HepG2 (cell line): ENCODE results near the gene DDR1. TPM values are rescaled to one million over a fixed set of nuclear protein-coding genes. Genes with fewer than 3 reads are reported as not detected.

Source experiments
- CENPT ChIP-seq: sonication (generic); formaldehyde crosslinking; IDR thresholded peaks from 2 replicates; pipeline ENCODE4 v1.8.0; 2022; ENCODE audit warnings: low read depth, mild to moderate bottlenecking, moderate library complexity, missing genetic modification reagents
- DNMT1 ChIP-seq: sonication (generic); formaldehyde crosslinking; IDR thresholded peaks from 2 replicates; pipeline ENCODE4 v1.5.1; 2020; ENCODE audit warnings: mild to moderate bottlenecking, missing genetic modification reagents
- DR1 ChIP-seq: sonication (generic); formaldehyde crosslinking; IDR thresholded peaks from 2 replicates; pipeline ENCODE4 v1.8.0; 2021; ENCODE audit warnings: mild to moderate bottlenecking, missing genetic modification reagents, inconsistent platforms
- FOXA1 ChIP-seq, 2 experiments: fragments of 450-650 bp in 1 of 2; sonication (generic) in 1 of 2; formaldehyde crosslinking in 1 of 2; IDR thresholded peaks; 2 replicates each; pipeline versions ENCODE4 v1.4.0 to v1.6.1; 2016 to 2020; ENCODE audit warnings: missing genetic modification reagents in 1 of 2
- MEIS1 ChIP-seq: sonication (generic); formaldehyde crosslinking; IDR thresholded peaks from 2 replicates; pipeline ENCODE4 v1.9.0; 2021; ENCODE audit warnings: mild to moderate bottlenecking, missing genetic modification reagents, moderate library complexity, borderline replicate concordance
- ZNF326 ChIP-seq: sonication (generic); formaldehyde crosslinking; IDR thresholded peaks from 2 replicates; pipeline ENCODE4 v1.4.0; 2020; ENCODE audit warnings: missing genetic modification reagents, borderline replicate concordance
- ZNF329 ChIP-seq: sonication (generic); formaldehyde crosslinking; IDR thresholded peaks from 2 replicates; pipeline ENCODE4 v1.9.0; 2021; ENCODE audit warnings: low read depth, mild to moderate bottlenecking, missing genetic modification reagents
- ZNF333 ChIP-seq: sonication (generic); formaldehyde crosslinking; IDR thresholded peaks from 2 replicates; pipeline ENCODE4 v1.4.0; 2020; ENCODE audit warnings: mild to moderate bottlenecking, missing genetic modification reagents, borderline replicate concordance
- ZNF563 ChIP-seq: sonication (generic); formaldehyde crosslinking; IDR thresholded peaks from 2 replicates; pipeline ENCODE4 v1.8.0; 2022; ENCODE audit warnings: mild to moderate bottlenecking, moderate library complexity, missing genetic modification reagents
- ZNF749 ChIP-seq: sonication (generic); formaldehyde crosslinking; IDR thresholded peaks from 2 replicates; pipeline ENCODE4 v1.8.0; 2022; ENCODE audit warnings: mild to moderate bottlenecking, missing genetic modification reagents, moderate library complexity, borderline replicate concordance
- ZNF792 ChIP-seq: IDR thresholded peaks from 2 replicates; pipeline ENCODE4 v1.6.1; 2016
- ZNF839 ChIP-seq: sonication (generic); formaldehyde crosslinking; IDR thresholded peaks from 2 replicates; pipeline ENCODE4 v1.4.0; 2020; ENCODE audit warnings: missing genetic modification reagents, mild to moderate bottlenecking, borderline replicate concordance
- polyA plus RNA-seq, 8 experiments: library from polyadenylated mRNA; depleted of rRNA in 3 of 8; stranded (reverse) in 7 of 8; unstranded in 1 of 8; fragments of >200 nt; fragmentation: Illumina TruSeq in 4 of 8; extraction: Trizol in 4 of 8; gene quantifications; 2 replicates each; pipeline versions ENCODE4 v1.2.1 to v1.2.3, GENCODE V29; 2011 to 2016; ENCODE audit warnings: low read depth in 4 of 8, missing spikeins in 1 of 8, mixed read lengths in 1 of 8; ENCODE audit not compliant: insufficient read depth in 1 of 8
- total RNA-seq, 5 experiments: library from RNA; depleted of rRNA; stranded (reverse); fragments of >200 nt; fragmentation: Illumina TruSeq; extraction: Trizol; gene quantifications; 2 replicates each; pipeline ENCODE4 v1.2.3, GENCODE V29; 2016; ENCODE audit warnings: low read depth in 1 of 5
- TF ChIP-seq, protein P1 (sequence below): IDR thresholded peaks from 2 replicates; pipeline ENCODE4 v1.6.1; 2016
- TF ChIP-seq, protein P2 (sequence below): sonication (generic); IDR thresholded peaks from 2 replicates; pipeline ENCODE4 v1.6.1; 2016; ENCODE audit warnings: low read depth, borderline replicate concordance
- TF ChIP-seq, protein P3 (sequence below): sonication (generic); formaldehyde crosslinking; IDR thresholded peaks from 2 replicates; pipeline ENCODE4 v1.4.0; 2020; ENCODE audit warnings: missing genetic modification reagents
- TF ChIP-seq, protein P4 (sequence below): IDR thresholded peaks from 2 replicates; pipeline ENCODE4 v1.6.1; 2016; ENCODE audit warnings: low read depth, borderline replicate concordance
- TF ChIP-seq, protein P5 (sequence below): IDR thresholded peaks from 2 replicates; pipeline ENCODE4 v1.6.1; 2016; ENCODE audit warnings: missing compliant biosample characterization, missing genetic modification reagents, borderline replicate concordance

The DDR1 gene
- total and polyA plus RNA-seq, 2 of the 13 experiments (the other 11 are each of a cell fraction or from before 2014, with no cell fraction given): 16.7 to 20.2 TPM

DNA sequence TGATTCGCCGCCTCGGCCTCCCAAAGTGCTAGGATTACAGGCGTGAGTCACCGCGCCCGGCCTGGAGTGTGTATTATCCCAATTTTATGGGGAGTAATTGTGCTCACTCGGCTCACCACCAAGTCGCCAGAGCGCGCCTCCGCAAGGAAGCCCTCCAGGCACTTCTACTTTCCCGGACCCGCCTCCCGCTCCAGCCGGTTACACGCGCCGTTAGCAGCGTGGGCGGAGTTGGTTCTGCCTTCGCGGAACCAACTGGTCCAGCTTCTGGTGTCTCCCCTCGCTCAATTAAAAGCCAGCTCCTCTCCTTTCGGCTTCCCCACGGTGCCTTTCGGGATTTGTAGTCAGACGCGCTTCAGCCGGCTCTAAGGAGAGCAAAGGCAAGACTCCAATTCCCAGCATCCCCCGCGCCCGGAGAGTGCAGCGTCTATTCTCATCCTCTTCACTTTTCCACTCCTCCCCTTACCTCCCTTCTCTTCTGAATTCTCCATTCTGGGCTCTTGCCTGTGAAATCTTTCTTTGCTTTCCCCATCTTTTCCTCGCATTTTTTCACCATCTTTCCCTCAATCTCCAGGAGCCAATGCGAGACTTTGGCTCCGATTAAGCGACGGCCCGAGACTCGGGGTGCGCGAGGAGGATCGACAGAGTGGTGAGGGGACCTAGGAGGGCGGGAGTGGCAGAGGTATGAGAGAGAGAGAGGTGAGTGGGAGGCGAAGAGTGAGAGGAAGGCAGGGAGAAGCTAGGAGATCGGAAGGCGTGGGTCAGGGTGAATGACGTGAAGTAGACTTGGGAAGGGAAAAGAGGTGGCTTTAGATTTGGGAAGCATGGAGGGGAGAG lies 23.7 kb downstream of the DDR1 start, which contains the start of gene GTF2H4 (continued):
- TF ChIP-seq DR1 (CRISPR knock-in tag) (no peak), FOXA1 (IDR thresholded peaks at IDR 0.05) (no peak), FOXA1 (CRISPR knock-in tag; IDR thresholded peaks at IDR 0.05) (peak; percentile 42; the same call in 1 of the 2 replicates), DNMT1 (CRISPR knock-in tag) (no peak), ZNF563 (CRISPR knock-in tag) (peak; percentile 57; the same call in 1 of the 2 replicates), ZNF749 (CRISPR knock-in tag) (no peak), ZNF329 (peak; percentile 77; the same call in 1 of the 2 replicates), CENPT (CRISPR knock-in tag) (no peak), ZNF839 (CRISPR knock-in tag) (peak; percentile 65; the same call in 1 of the 2 replicates), ZNF792 (CRISPR knock-in tag) (0 out of 2 replicates have a peak, but pooled peaks have one; percentile 65), MEIS1 (CRISPR knock-in tag) (peak; percentile 16; the same call in 1 of the 2 replicates), ZNF333 (CRISPR knock-in tag) (peak; percentile 14; the same call in 1 of the 2 replicates), ZNF326 (CRISPR knock-in tag) (no peak)
- TF ChIP-seq, protein P1, sequence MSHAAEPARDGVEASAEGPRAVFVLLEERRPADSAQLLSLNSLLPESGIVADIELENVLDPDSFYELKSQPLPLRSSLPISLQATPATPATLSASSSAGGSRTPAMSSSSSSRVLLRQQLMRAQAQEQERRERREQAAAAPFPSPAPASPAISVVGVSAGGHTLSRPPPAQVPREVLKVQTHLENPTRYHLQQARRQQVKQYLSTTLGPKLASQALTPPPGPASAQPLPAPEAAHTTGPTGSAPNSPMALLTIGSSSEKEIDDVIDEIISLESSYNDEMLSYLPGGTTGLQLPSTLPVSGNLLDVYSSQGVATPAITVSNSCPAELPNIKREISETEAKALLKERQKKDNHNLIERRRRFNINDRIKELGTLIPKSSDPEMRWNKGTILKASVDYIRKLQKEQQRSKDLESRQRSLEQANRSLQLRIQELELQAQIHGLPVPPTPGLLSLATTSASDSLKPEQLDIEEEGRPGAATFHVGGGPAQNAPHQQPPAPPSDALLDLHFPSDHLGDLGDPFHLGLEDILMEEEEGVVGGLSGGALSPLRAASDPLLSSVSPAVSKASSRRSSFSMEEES (CRISPR knock-in tag): no peak
- TF ChIP-seq, protein P2, sequence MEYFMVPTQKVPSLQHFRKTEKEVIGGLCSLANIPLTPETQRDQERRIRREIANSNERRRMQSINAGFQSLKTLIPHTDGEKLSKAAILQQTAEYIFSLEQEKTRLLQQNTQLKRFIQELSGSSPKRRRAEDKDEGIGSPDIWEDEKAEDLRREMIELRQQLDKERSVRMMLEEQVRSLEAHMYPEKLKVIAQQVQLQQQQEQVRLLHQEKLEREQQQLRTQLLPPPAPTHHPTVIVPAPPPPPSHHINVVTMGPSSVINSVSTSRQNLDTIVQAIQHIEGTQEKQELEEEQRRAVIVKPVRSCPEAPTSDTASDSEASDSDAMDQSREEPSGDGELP: peak; percentile 69; the same call in 1 of the 2 replicates
- TF ChIP-seq, protein P3, sequence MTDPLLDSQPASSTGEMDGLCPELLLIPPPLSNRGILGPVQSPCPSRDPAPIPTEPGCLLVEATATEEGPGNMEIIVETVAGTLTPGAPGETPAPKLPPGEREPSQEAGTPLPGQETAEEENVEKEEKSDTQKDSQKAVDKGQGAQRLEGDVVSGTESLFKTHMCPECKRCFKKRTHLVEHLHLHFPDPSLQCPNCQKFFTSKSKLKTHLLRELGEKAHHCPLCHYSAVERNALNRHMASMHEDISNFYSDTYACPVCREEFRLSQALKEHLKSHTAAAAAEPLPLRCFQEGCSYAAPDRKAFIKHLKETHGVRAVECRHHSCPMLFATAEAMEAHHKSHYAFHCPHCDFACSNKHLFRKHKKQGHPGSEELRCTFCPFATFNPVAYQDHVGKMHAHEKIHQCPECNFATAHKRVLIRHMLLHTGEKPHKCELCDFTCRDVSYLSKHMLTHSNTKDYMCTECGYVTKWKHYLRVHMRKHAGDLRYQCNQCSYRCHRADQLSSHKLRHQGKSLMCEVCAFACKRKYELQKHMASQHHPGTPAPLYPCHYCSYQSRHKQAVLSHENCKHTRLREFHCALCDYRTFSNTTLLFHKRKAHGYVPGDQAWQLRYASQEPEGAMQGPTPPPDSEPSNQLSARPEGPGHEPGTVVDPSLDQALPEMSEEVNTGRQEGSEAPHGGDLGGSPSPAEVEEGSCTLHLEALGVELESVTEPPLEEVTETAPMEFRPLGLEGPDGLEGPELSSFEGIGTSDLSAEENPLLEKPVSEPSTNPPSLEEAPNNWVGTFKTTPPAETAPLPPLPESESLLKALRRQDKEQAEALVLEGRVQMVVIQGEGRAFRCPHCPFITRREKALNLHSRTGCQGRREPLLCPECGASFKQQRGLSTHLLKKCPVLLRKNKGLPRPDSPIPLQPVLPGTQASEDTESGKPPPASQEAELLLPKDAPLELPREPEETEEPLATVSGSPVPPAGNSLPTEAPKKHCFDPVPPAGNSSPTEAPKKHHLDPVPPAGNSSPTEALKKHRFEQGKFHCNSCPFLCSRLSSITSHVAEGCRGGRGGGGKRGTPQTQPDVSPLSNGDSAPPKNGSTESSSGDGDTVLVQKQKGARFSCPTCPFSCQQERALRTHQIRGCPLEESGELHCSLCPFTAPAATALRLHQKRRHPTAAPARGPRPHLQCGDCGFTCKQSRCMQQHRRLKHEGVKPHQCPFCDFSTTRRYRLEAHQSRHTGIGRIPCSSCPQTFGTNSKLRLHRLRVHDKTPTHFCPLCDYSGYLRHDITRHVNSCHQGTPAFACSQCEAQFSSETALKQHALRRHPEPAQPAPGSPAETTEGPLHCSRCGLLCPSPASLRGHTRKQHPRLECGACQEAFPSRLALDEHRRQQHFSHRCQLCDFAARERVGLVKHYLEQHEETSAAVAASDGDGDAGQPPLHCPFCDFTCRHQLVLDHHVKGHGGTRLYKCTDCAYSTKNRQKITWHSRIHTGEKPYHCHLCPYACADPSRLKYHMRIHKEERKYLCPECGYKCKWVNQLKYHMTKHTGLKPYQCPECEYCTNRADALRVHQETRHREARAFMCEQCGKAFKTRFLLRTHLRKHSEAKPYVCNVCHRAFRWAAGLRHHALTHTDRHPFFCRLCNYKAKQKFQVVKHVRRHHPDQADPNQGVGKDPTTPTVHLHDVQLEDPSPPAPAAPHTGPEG (CRISPR knock-in tag): 0 out of 2 replicates have a peak, but pooled peaks have one; percentile 0
- TF ChIP-seq, protein P4, sequence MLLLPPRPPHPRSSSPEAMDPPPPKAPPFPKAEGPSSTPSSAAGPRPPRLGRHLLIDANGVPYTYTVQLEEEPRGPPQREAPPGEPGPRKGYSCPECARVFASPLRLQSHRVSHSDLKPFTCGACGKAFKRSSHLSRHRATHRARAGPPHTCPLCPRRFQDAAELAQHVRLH (CRISPR knock-in tag): peak; percentile 88; the same call in 1 of the 2 replicates
- TF ChIP-seq, protein P5, sequence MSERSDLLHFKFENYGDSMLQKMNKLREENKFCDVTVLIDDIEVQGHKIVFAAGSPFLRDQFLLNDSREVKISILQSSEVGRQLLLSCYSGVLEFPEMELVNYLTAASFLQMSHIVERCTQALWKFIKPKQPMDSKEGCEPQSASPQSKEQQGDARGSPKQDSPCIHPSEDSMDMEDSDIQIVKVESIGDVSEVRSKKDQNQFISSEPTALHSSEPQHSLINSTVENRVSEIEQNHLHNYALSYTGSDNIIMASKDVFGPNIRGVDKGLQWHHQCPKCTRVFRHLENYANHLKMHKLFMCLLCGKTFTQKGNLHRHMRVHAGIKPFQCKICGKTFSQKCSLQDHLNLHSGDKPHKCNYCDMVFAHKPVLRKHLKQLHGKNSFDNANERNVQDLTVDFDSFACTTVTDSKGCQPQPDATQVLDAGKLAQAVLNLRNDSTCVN: no peak; the same call in 1 of the 2 replicates
